ENCODE data around the gene UNC13A.

UNC13A gene

DNA sequence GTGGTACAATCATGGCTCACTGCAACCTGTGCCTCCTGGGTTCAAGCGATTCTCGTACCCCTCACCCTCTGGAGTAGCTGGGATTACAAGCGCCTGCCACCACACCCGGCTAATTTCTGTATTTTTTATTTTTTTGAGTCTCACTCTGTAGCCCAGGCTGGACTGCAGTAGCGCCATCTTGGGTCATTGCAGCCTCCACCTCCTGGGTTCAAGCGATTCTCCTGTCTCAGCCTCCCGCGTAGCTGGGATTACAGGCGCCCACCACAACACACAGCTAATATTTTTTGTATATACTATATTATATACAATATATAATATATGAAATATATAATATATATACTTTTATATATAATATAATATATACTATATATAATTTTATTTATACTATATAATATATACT, 80.2 kb downstream of the UNC13A start:
- H3K4me1 ChIP-seq (ENCODE audit: control insufficient read depth in 1 of 2, insufficient read depth in 1 of 2, low read depth in 1 of 2, low read length in 1 of 2): peaks cover 8 to 12% of the 10 kb centered on the region in 2 experiments
- TF ChIP-seq, protein P1, sequence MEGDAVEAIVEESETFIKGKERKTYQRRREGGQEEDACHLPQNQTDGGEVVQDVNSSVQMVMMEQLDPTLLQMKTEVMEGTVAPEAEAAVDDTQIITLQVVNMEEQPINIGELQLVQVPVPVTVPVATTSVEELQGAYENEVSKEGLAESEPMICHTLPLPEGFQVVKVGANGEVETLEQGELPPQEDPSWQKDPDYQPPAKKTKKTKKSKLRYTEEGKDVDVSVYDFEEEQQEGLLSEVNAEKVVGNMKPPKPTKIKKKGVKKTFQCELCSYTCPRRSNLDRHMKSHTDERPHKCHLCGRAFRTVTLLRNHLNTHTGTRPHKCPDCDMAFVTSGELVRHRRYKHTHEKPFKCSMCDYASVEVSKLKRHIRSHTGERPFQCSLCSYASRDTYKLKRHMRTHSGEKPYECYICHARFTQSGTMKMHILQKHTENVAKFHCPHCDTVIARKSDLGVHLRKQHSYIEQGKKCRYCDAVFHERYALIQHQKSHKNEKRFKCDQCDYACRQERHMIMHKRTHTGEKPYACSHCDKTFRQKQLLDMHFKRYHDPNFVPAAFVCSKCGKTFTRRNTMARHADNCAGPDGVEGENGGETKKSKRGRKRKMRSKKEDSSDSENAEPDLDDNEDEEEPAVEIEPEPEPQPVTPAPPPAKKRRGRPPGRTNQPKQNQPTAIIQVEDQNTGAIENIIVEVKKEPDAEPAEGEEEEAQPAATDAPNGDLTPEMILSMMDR (IDR thresholded peaks at IDR 0.05): no peak
- H3K9me3 ChIP-seq: no peaks in the 10 kb centered on the region

DNA sequence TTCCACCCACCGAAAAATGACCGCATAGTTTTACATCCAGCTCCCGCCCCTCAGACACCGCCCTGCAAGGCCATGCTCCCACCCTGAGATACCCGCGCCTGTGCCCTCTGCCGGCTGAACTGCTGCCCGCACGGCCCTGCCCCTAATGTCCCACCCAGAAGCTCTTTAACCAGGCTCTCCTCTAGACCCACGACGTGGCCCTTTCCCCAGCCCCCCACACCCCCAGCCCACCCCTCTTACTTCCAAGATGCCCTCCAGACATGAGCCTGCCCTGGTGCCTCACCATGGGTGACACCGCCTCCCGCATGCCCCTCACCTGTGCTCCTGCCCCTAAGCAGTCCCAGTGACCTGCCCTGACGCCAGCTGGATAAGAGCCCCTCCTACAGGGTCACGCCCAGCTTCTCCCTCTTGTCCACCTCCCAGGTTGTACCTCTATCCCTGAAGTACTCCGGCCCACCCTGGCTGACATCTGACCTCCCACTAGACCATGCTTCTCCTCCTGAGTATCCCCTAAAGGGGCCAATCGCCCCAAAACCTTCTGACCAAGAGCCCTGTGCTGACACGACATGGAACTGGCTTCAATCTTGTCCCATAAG, 81.5 kb downstream of the UNC13A start:
- TF ChIP-seq, protein P1 (IDR thresholded peaks at IDR 0.05): no peak
- H3K27me3 ChIP-seq: peaks cover 35% of the 10 kb centered on the region
- H3K9me3 ChIP-seq: no peaks in the 10 kb centered on the region
- H3K4me1 ChIP-seq (ENCODE audit: control insufficient read depth in 1 of 2, insufficient read depth in 1 of 2, low read depth in 1 of 2, low read length in 1 of 2): peaks cover 8 to 12% of the 10 kb centered on the region in 2 experiments
- peak overlapping the region; percentile 71 to 75 for H3K4me3 ChIP-seq (ENCODE audit: low read depth in 1 of 2, low read length in 1 of 2)
- no peaks in the 10 kb centered on the region for H3K36me3 ChIP-seq
- H3K27ac ChIP-seq: peak overlapping the region; percentile 66

More for the DNA sequence above, 80.2 kb downstream of the UNC13A start:
- H3K36me3 ChIP-seq: no peaks in the 10 kb centered on the region
- peaks cover 23% of the 10 kb centered on the region for H3K27me3 ChIP-seq
- no peak overlapping the region for H3K27ac ChIP-seq
- no peak overlapping the region for H3K4me3 ChIP-seq (ENCODE audit: low read depth in 1 of 2, low read length in 1 of 2)

DNA sequence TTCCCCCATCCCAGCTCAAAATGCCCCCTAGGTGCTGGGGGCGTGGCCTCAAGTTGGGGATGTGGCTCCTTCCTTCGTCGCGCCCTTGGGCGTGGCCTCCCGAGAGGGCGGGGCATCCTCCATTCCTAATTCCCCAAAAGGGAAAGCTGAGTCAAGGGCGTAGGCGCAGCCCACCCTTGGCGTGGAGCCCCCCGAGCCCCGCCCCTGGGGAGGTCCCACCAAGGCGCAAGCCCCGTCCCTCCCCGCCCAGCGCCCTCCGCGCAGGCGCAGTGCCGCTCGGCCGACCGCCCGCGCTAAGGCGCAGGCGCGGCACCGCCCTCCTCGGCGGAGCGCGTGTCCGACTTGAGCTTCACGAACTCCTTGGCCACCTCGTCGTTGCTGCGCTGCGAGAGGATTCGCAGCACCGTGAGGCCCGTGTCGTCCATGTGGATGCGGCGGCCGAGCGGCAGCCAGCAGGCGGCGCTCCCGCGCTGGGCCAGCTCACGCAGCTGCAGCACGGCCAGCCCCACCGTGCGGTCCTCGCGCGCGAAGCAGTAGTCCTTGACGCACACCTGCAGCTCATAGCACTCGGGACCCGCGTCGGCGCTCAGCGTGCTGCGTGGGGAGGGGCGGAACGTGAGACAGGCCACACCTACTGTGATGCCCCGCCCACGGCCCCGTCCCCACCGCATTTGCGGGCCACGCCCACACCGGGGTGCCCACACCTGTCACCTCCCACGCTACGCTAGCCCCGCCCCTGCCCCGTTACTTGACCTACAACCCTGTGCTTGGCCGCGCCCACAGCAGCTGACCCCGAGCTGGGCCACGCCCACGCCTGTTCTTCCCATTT, 82.2 kb downstream of the UNC13A start:
- no peaks in the 10 kb centered on the region for H3K9me3 ChIP-seq
- H3K4me3 ChIP-seq (ENCODE audit: low read depth in 1 of 2, low read length in 1 of 2): peak overlapping the region; percentile 71 to 75
- TF ChIP-seq, protein P1 (IDR thresholded peaks at IDR 0.05): no peak
- no peaks in the 10 kb centered on the region for H3K36me3 ChIP-seq
- H3K27ac ChIP-seq: peak overlapping the region; percentile 66
- H3K27me3 ChIP-seq: peaks cover 43% of the 10 kb centered on the region
- peaks cover 8 to 12% of the 10 kb centered on the region in 2 experiments for H3K4me1 ChIP-seq (ENCODE audit: control insufficient read depth in 1 of 2, insufficient read depth in 1 of 2, low read depth in 1 of 2, low read length in 1 of 2)

DNA sequence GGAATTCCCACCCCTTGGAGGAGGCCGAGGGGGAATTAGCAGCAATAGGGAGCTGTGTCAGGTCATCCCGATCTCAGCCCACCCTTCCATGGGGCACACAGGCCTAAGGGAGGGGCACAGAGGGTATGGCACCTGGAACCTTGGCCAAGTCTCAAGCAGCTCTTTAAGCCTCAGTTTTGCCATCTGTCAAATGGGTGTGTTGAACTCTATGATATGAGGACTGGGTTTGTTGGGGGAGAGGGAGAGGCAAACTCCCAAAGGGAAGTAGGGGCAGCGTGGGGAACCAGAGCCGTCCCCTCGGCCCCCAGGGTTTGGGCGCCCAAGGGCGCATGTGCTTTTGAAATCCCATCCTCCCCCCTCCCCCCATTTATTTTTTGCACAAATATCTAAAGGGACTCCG, 83.0 kb downstream of the UNC13A start:
- Histone ChIP-seq H3K27me3 (peaks cover 48% of the 10 kb centered on the region), H3K9me3 (no peaks in the 10 kb centered on the region), H3K36me3 (no peaks in the 10 kb centered on the region), H3K4me1 (ENCODE audit: control insufficient read depth in 1 of 2, insufficient read depth in 1 of 2, low read depth in 1 of 2, low read length in 1 of 2) (peaks cover 8 to 12% of the 10 kb centered on the region in 2 experiments), H3K27ac (no peak overlapping the region), H3K4me3 (ENCODE audit: low read depth in 1 of 2, low read length in 1 of 2) (no peak overlapping the region)
- TF ChIP-seq, protein P1 (IDR thresholded peaks at IDR 0.05): no peak

DNA sequence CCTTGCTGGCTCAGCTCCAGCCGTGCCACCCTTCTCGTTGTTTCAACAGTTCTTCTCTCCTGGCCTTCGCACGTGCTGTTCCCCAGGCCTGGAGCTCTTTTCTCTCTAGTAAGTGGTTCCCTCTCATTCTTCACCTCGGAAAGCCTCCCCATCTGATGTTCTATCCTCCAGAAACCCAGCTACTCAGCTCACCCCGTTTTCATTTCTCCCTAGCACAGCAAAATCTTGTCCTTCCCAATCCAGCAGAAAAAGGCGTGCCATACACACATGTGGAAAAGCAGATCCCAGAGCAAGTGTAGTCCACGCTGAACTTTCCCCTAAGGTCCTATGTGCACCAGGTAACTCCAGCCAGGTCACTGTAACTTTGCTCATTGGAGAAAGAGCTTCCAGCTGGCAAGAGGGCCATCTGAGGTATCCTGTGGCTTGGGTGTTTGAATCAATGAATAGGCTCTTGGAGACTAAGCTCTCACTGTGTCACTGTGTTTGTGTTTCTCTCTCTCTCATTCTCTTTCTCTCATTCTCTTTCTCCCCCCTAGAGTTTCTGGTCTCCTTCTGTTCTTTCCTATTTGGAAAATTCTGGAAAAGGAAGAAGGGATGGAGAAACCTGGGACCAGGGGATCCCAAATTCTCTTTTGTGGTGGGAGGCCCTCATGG, 83.7 kb downstream of the UNC13A start:
- no peaks in the 10 kb centered on the region for H3K9me3 ChIP-seq
- no peaks in the 10 kb centered on the region for H3K36me3 ChIP-seq
- H3K4me3 ChIP-seq (ENCODE audit: low read depth in 1 of 2, low read length in 1 of 2): no peak overlapping the region
- H3K27ac ChIP-seq: no peak overlapping the region
- peaks cover 8 to 12% of the 10 kb centered on the region in 2 experiments for H3K4me1 ChIP-seq (ENCODE audit: control insufficient read depth in 1 of 2, insufficient read depth in 1 of 2, low read depth in 1 of 2, low read length in 1 of 2)
- TF ChIP-seq, protein P1 (IDR thresholded peaks at IDR 0.05): no peak
- peaks cover 51% of the 10 kb centered on the region for H3K27me3 ChIP-seq
